ENCODE data around the gene TXNDC5.
"Not testable (repeated sequence)": the region's sequence is repeated elsewhere in the genome, so short reads cannot be mapped to it uniquely, and the experiment has no call there.

The TXNDC5 gene

GRCh38 chr6:7894262-7895124 is 16.1 kb downstream of the TXNDC5 start:
- no peak for DNase-seq (ENCODE audit: low read depth)

GRCh38 chr6:7893342-7893741 is 17.2 kb downstream of the TXNDC5 start:
- DNase-seq (ENCODE audit: low read depth): no peak

- not testable (repeated sequence) for DNase-seq (ENCODE audit: low read depth)
Observed at GRCh38 chr6:7892367-7892766, 18.2 kb downstream of the TXNDC5 start.

- DNase-seq (ENCODE audit: low read depth): no peak
Observed at GRCh38 chr6:7891078-7891872, 19.3 kb downstream of the TXNDC5 start.

- DNase-seq (ENCODE audit: low read depth): no peak
Observed at GRCh38 chr6:7888587-7889357, 21.8 kb downstream of the TXNDC5 start.

- DNase-seq (ENCODE audit: low read depth): no peak
Observed at GRCh38 chr6:7887278-7887991, 23.2 kb downstream of the TXNDC5 start.

- DNase-seq (ENCODE audit: low read depth): no peak
Observed at GRCh38 chr6:7886132-7886531, 24.5 kb downstream of the TXNDC5 start.

- DNase-seq (ENCODE audit: low read depth): no peak
Observed at GRCh38 chr6:7883381-7883780, 27.2 kb downstream of the TXNDC5 start.

- no peak for DNase-seq (ENCODE audit: low read depth)
Observed at GRCh38 chr6:7882505-7883257, 27.9 kb downstream of the TXNDC5 start.

- DNase-seq (ENCODE audit: low read depth): no peak
Observed at GRCh38 chr6:7881765-7882500, 28.7 kb downstream of the TXNDC5 start.

GRCh38 chr6:7880718-7881107 is 29.9 kb downstream of the TXNDC5 start:
- no peak for DNase-seq (ENCODE audit: low read depth)

- no peak for DNase-seq (ENCODE audit: low read depth)
Observed at GRCh38 chr6:7879980-7880717, 30.4 kb downstream of the TXNDC5 start.

GRCh38 chr6:7879579-7879978 is 31.0 kb downstream of the TXNDC5 start:
- no peak for DNase-seq (ENCODE audit: low read depth)

- no peak for DNase-seq (ENCODE audit: low read depth)
Observed at GRCh38 chr6:7879043-7879442, 31.5 kb downstream of the TXNDC5 start.

- DNase-seq (ENCODE audit: low read depth): no peak
Observed at GRCh38 chr6:7878401-7878964, 32.1 kb downstream of the TXNDC5 start.

- DNase-seq (ENCODE audit: low read depth): no peak
Observed at GRCh38 chr6:7868926-7869325, 41.7 kb downstream of the TXNDC5 start.

- DNase-seq (ENCODE audit: low read depth): no peak
Observed at GRCh38 chr6:7866526-7866925, 44.1 kb downstream of the TXNDC5 start.

- no peak for DNase-seq (ENCODE audit: low read depth)
Observed at GRCh38 chr6:7865781-7866180, 44.8 kb downstream of the TXNDC5 start.

- DNase-seq (ENCODE audit: low read depth): no peak
Observed at GRCh38 chr6:7859591-7859990, 51.0 kb downstream of the TXNDC5 start.

Measured in CMK (cell line).